Measurements from ENCODE around the gene TTC4.

TTC4 gene

DNA sequence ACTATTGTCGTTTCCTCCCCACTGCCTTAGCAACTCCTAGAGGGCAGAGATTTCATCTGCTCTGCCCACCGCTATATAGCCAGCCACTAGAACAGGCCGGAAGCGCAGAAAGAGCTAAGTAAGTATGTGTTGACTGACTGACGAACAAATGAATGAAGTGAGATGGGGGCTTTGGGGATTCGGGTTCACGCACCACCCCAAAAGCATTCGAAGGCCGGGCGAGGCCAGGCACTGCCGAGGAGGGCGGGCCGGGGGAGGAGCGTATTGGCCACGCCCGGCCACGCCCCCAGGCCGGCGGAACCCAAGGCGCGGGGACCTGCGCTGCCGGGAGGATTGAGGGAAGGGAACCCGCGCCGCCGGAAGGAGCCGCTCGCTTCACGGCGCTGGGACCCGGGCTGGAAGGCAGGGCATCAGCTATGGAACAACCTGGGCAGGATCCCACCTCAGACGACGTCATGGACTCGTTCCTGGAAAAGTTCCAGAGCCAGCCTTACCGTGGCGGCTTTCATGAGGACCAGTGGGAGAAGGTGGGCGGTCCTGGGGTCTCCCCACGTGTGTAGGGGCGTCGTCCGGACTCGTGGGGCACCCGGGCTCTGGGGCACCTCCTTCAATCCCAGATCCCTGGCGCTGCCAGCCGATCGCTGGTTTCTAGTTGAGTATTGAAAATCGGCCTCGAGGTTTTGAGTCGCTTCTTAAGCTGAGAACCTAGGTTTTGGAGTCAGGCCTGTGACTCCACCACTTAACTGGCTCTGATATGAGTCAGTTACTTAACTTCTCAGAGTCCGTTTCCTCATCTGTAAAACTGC, at the start of gene TTC4:
Gene TTC4, plus strand, starts transcription at position 369 of the 806 bp plus-strand sequence. Its CDS starts 48 bp downstream, at position 417.
- no peak for FAIRE-seq

GRCh38 chr1:54666333-54666732, 49.3 kb upstream of the TTC4 start:
- FAIRE-seq, result no peak

DNA sequence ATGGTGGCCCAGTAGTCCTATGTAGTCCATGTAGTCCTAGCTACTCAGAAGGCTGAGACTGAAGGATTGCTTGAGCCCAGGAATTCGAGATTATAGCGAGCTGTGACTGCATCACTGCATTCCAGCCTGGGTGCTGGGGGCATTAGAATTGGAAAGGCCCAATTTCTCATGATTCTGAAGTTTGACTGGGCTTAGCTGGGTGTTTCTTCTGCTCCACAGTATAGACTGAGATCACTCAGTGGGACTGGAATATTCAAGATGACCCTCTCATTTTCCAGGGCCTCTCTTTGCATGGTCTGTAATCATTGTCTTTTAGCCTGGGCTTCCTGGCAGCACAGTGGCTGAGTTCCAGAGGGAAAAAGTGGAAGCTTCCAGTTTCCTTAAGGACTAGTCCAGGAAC, 47.9 kb upstream of the TTC4 start:
- no peak for FAIRE-seq

DNA sequence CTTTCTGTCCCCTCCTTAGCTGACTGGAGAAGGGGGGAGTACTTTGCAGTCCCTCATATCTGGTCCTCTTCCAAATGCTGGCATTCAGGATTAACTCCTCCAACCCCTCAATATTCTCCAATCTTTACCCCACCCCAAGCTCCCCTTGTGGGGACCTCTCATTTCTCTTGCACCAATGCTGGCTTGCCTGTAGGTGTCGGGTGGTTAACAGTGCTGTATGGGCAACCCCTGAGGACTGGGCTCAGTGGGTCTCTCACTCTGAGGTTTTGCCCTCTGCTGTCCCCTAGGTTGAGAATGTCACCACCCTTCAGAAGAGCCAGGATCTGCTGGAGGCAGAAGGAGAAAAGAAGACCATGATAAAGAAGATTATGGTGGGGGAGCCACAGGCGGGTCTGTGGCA, 47.1 kb upstream of the TTC4 start:
- no peak for FAIRE-seq

DNA sequence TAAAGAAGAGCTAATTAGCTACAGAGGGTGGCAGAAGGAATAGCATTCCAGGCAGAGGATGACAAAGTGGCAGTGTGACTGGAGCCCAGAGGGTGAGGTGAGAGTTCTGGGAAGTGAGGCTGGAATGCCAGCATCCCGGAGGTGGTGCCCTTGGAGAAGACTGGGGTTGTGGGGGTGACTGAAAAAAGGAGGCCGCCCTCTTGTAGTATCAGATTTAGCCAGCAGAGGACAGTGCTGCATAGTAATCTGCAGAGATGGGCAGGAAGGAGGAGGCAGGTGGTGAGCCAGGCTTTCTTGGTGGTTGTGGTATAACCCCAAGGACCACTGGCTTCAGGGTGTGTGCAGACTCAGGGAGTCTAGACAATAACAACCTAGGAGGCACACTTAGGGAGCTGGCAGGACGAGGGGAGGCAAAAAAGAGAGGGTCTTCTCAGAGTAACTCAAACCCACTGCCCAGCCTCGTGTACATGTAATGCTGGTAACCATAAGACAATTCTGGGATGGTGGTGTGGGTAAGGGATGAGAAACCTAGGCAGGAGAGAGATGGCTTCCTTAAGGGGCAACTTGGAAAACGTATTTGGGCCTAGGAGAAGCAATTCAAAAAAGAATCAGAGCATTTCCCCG, 43.6 kb upstream of the TTC4 start:
- FAIRE-seq, result no peak

GRCh38 chr1:54678776-54679643, 36.7 kb upstream of the TTC4 start:
- FAIRE-seq, result no peak

DNA sequence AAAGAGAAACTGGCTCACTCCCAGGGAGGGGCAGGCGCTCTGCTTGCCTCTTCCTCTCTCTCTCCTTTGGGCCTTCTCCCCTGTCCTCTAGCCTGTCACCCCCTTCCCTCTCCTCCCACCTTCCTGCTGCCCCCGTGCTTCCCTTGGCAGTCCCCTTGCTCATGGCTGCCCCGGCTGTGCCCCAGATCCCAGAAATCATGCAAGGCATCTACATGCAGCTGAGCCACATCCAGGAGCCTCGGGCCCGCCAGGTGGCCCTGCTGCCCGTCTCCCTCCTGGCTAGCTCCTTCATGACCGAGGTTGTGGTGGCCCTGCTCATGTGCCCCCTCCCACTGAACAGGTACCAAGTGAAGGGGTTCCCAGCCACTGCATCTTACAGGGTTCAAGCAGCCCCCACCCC, 36.0 kb upstream of the TTC4 start:
- FAIRE-seq, result no peak

- no peak for FAIRE-seq
These were observed 35.3 kb upstream of the TTC4 start for GRCh38 chr1:54680387-54680786.

DNA sequence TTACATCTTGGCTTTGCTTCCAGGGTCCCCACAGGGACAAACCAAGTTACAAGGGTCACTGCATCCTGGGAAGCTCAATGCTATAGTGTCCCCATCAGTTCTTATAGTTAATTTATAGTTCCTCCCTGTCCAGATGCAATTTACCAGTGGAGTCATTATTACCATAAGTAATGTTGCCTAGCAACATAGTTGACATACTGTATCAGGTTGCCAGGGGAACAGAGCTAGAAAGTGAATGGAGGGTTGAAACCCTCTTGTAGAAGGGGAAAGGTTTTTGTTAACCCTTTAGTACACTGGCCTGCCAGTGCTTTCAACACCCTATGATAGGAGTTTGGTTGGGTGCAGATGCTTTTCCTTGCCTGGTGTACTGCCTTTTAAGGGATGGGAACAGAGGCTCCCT, 34.3 kb upstream of the TTC4 start:
- no peak for FAIRE-seq

DNA sequence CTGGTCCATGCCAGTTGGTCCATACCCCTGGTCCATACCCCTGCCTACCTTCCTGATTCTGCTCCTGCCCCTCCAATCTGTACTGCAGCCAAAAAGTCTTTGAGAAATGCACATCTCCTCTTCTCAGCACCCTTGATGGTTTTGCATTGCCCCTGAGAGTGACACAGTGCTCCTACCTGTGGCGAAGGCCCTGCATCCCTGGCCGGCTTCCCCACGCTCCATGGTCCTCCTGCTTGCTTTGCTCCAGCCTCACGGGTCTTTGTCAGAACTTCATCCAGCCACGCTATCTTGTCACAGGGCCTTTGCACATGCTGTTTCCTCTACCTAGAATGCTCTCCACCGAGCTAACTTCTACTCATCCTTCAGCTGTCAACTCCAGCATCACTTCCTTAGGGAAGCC, 32.2 kb upstream of the TTC4 start:
- FAIRE-seq, result no peak

DNA sequence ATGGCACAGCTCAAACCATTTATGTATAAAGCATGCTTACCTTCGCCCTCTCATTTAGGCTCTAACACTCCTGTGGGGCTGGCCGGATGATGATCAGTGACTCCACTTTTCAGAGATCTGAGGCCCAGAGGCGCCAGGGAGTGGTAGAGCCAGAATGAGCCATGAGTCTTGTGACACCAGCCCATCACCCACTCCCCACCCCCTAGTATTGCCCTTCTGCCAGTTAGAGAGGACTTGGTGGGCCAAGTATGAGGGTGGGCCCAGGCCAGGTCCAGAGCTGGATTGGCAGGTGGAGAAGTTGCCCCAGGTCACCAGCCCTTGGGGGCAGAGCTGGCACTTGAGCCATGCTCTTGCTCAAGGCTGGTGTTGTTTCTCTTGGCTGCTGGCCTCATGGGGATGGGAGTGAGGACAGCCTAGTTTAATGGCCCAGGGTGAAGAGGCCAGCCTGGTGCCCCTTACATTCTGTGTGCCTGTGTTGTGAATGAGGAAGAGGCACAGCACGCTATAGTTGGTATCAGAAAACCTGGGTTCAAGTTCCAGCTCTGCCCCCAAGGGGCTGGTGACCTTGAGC, 30.2 kb upstream of the TTC4 start:
- FAIRE-seq, result no peak

DNA sequence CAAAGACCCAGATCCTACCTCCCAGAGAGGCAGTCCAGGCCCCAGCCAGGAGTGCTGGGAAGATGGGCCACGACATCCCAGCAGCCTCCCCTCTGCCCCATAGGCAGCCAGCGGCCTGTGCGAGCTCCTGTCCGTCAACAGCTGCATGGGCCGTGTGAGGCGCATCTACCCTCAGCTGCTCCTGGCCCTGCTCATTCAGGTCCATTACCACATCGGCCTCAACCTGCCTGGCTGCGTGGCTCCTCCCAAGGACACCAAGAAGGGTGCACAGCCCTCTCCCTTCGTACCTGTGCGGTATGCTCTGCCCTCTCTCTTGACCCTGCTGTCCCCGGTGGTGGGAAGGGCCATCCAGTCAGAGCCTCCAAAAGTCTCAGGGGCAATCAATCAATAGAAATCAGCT, 29.5 kb upstream of the TTC4 start:
- no peak for FAIRE-seq

GRCh38 chr1:54694771-54695170, 20.9 kb upstream of the TTC4 start:
- FAIRE-seq, result no peak

- FAIRE-seq, result no peak
These were observed 20.4 kb upstream of the TTC4 start for GRCh38 chr1:54695221-54695620.

DNA sequence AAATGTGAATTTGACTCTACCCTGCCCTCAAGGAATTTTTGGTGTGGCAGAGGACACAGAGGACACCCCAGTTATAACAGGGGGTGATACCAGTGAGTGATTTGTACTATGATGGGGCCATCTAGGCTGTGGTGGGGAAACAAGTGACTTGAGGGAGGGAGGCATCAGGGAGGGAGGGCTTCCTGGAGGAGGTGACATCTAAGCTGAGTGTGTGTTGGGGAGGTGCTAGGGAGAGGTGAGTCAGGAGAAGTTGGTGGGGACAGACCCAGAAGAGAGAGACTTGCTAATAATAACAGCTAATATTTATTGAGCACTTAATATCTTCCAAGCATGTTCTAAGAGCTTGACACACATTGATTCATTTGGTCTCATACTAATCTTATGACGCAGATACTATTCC, 19.9 kb upstream of the TTC4 start:
- FAIRE-seq, result no peak

GRCh38 chr1:54696262-54696661, 19.4 kb upstream of the TTC4 start:
- no peak for FAIRE-seq

- FAIRE-seq, result no peak
These were observed 17.8 kb upstream of the TTC4 start for GRCh38 chr1:54697896-54698295.

DNA sequence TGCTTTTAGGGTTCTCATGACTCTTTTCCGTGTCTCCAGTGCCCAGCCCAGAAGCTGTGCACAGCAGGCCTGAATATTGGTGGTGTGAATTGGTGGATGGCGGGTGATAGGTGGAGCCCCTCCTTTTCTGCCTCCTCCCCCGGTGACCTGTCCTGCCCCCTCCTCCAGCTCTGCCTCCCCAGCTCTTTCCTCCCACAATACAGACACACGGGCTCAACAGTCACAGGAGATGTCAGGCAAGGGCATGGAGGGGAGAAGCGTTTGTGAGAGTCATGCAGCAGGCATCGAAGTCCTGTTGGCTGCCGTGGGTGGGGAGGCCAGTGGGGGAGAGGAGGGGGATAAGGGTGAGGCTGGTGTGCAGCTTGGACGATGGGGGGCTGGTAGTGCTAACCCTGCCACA, 17.3 kb upstream of the TTC4 start:
- no peak for FAIRE-seq

GRCh38 chr1:54699936-54700525, 15.6 kb upstream of the TTC4 start:
- no peak for FAIRE-seq

GRCh38 chr1:54701066-54701465, 14.6 kb upstream of the TTC4 start:
- no peak for FAIRE-seq

DNA sequence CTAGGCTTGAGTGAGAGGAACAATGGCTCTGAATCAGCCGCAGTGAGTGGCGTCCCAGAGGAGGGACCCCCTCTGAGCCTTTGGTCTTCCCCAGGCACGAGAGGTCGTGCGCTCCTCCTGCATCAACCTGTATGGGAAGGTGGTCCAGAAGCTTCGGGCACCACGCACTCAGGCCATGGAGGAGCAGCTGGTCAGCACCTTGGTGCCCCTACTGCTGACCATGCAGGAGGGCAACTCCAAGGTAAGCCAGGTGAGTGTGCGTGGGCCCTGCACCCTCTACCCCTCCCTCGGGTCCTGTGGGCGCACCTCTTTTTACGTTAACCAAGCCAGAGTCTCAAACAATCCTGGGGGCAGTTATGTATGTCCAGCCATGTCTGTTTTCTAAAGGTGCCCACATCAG, 13.7 kb upstream of the TTC4 start:
- FAIRE-seq, result no peak

- FAIRE-seq, result no peak
These were observed 12.2 kb upstream of the TTC4 start for GRCh38 chr1:54703471-54703870.

DNA sequence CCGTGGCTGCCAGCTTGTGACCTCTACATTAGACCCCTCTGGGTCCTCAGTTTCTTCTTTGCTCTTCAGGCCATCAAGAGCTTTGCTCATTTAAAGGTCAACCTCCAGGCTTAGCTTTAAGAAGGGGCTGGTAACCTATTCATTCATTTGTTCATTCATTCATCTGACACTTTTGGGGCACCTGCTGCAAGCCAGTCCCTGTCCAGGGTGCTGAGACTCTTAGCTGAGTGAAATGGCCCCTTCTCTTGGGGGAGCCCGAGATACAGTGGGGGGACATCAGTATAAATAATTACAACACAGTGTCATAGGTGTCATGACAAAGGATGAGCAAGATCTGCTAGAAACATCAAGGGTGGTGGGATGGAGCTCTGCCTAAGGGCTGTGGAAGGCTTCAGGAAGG, 10.5 kb upstream of the TTC4 start:
- no peak for FAIRE-seq
